ENCODE data around the gene CPM. TPM values are rescaled to one million over a fixed set of nuclear protein-coding genes. Genes with fewer than 3 reads are reported as not detected.

Gene CPM
- total RNA-seq, 1 donor from 2014 or later: 3.6 TPM

GRCh38 chr12:68885381-68885780 lies 47.6 kb downstream of the CPM start:
- no peak for TF ChIP-seq CTCF (IDR thresholded peaks at IDR 0.05; ENCODE audit: unreplicated experiment)
- no peak overlapping the region for H3K27ac Mint-ChIP-seq (ENCODE audit: unreplicated experiment)
- H3K27me3 Mint-ChIP-seq (ENCODE audit: unreplicated experiment): no peaks in the 10 kb centered on the region
- no peak for DNase-seq (ENCODE audit: low spot score)
- no peaks in the 10 kb centered on the region for H3K36me3 Mint-ChIP-seq (ENCODE audit: low read depth, unreplicated experiment)
- no peak overlapping the region for H3K4me3 Mint-ChIP-seq (ENCODE audit: unreplicated experiment)
- no peaks in the 10 kb centered on the region for H3K9me3 Mint-ChIP-seq (ENCODE audit: unreplicated experiment)
- H3K4me1 Mint-ChIP-seq (ENCODE audit: unreplicated experiment): peaks cover 14% of the 10 kb centered on the region

GRCh38 chr12:68884251-68884650 lies 48.7 kb downstream of the CPM start:
- no peak overlapping the region for H3K27ac Mint-ChIP-seq (ENCODE audit: unreplicated experiment)
- no peaks in the 10 kb centered on the region for H3K27me3 Mint-ChIP-seq (ENCODE audit: unreplicated experiment)
- TF ChIP-seq CTCF (IDR thresholded peaks at IDR 0.05; ENCODE audit: unreplicated experiment): no peak
- H3K4me1 Mint-ChIP-seq (ENCODE audit: unreplicated experiment): peaks cover 10% of the 10 kb centered on the region
- no peaks in the 10 kb centered on the region for H3K36me3 Mint-ChIP-seq (ENCODE audit: low read depth, unreplicated experiment)
- no peak for DNase-seq (ENCODE audit: low spot score)
- H3K9me3 Mint-ChIP-seq (ENCODE audit: unreplicated experiment): no peaks in the 10 kb centered on the region
- H3K4me3 Mint-ChIP-seq (ENCODE audit: unreplicated experiment): no peak overlapping the region

GRCh38 chr12:68883151-68883550 lies 49.8 kb downstream of the CPM start:
- H3K27ac Mint-ChIP-seq (ENCODE audit: unreplicated experiment): no peak overlapping the region
- no peaks in the 10 kb centered on the region for H3K36me3 Mint-ChIP-seq (ENCODE audit: low read depth, unreplicated experiment)
- H3K9me3 Mint-ChIP-seq (ENCODE audit: unreplicated experiment): no peaks in the 10 kb centered on the region
- no peak for TF ChIP-seq CTCF (IDR thresholded peaks at IDR 0.05; ENCODE audit: unreplicated experiment)
- peaks cover 10% of the 10 kb centered on the region for H3K4me1 Mint-ChIP-seq (ENCODE audit: unreplicated experiment)
- DNase-seq (ENCODE audit: low spot score): no peak
- no peak overlapping the region for H3K4me3 Mint-ChIP-seq (ENCODE audit: unreplicated experiment)
- H3K27me3 Mint-ChIP-seq (ENCODE audit: unreplicated experiment): no peaks in the 10 kb centered on the region

GRCh38 chr12:68882251-68882964 lies 50.6 kb downstream of the CPM start:
- no peaks in the 10 kb centered on the region for H3K9me3 Mint-ChIP-seq (ENCODE audit: unreplicated experiment)
- peaks cover 10% of the 10 kb centered on the region for H3K4me1 Mint-ChIP-seq (ENCODE audit: unreplicated experiment)
- H3K4me3 Mint-ChIP-seq (ENCODE audit: unreplicated experiment): no peak overlapping the region
- no peaks in the 10 kb centered on the region for H3K36me3 Mint-ChIP-seq (ENCODE audit: low read depth, unreplicated experiment)
- H3K27me3 Mint-ChIP-seq (ENCODE audit: unreplicated experiment): no peaks in the 10 kb centered on the region
- H3K27ac Mint-ChIP-seq (ENCODE audit: unreplicated experiment): no peak overlapping the region
- no peak for DNase-seq (ENCODE audit: low spot score)
- TF ChIP-seq CTCF (IDR thresholded peaks at IDR 0.05; ENCODE audit: unreplicated experiment): no peak

- H3K36me3 Mint-ChIP-seq (ENCODE audit: low read depth, unreplicated experiment): no peaks in the 10 kb centered on the region
- no peak overlapping the region for H3K27ac Mint-ChIP-seq (ENCODE audit: unreplicated experiment)
- TF ChIP-seq CTCF (IDR thresholded peaks at IDR 0.05; ENCODE audit: unreplicated experiment): no peak
- no peaks in the 10 kb centered on the region for H3K27me3 Mint-ChIP-seq (ENCODE audit: unreplicated experiment)
- DNase-seq (ENCODE audit: low spot score): no peak
- peaks cover 20% of the 10 kb centered on the region for H3K4me1 Mint-ChIP-seq (ENCODE audit: unreplicated experiment)
- H3K9me3 Mint-ChIP-seq (ENCODE audit: unreplicated experiment): no peaks in the 10 kb centered on the region
- no peak overlapping the region for H3K4me3 Mint-ChIP-seq (ENCODE audit: unreplicated experiment)
Observed at GRCh38 chr12:68880660-68881325, 52.2 kb downstream of the CPM start.
